Measurements from ENCODE around the gene MCM6.

MCM6 gene

GRCh38 chr2:135862718-135863117 lies 13.5 kb downstream of the MCM6 start:
- no peak for DNase-seq (ENCODE audit: low read depth)

DNA sequence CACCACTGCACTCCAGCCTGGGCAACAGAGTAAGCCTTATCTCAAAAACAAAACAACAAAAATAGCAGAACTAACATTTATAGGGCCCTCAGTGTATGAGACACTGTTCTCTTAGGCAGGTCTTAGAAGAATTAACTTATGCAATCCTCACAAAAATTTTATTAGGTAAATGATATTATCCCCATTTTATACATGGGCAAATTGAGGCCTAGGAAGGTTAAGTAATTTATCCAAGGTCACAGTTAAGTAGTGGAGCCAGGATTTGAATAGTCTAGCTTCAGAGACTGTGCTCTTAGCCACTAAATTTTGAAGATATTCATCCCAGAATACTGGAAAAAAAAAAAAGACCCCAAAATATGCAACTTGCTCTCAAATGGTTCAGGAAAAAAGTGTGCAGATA lies 22.8 kb downstream of the MCM6 start:
- no peak for DNase-seq (ENCODE audit: low read depth)

- peak; percentile 27 for DNase-seq (ENCODE audit: low read depth)
Measured at GRCh38 chr2:135851858-135852257, 24.4 kb downstream of the MCM6 start.

- DNase-seq (ENCODE audit: low read depth) = peak; percentile 16
Measured at GRCh38 chr2:135850892-135851668, 25.2 kb downstream of the MCM6 start.

DNA sequence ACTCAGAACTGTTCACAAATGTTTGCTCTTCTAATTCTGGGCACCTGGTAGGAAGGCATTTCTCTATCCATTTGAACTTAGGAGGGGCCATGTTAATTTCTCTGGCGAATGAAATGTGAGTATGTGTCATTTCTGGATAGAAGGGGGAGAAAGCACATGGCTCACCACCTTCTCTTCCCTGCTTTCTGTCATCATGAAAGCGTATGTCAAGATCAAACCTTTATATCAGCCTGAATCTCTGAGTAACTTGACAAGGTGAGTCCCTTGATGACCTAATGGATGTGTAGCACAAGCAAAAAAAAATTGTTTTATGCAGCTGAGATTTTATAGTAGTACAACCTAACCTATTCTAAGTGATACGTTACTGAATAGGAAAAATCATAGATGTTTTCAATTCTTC lies 27.2 kb downstream of the MCM6 start:
- DNase-seq (ENCODE audit: low read depth) = no peak

DNA sequence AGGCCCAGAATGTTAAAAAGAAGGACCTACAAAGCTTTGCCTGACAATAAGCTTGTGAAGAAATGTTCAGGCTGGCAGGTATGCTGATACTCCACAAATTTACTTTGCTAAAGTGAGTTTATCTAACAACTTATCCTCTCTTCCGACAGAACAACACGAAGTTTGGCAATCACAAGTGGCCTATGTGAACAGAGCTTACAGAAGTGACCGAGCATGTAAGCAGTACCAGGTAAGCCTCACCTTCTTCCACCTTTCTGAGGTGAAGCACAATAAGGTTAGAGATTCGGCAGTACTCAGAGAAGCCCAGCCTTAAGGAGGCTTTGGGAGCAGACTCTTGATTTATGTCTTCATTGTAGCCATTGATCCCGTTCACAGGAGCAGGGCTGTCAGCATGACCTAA lies 30.2 kb downstream of the MCM6 start:
- DNase-seq (ENCODE audit: low read depth) = no peak

- no peak for DNase-seq (ENCODE audit: low read depth)
Measured at GRCh38 chr2:135845257-135845656, 31.0 kb downstream of the MCM6 start.

DNA sequence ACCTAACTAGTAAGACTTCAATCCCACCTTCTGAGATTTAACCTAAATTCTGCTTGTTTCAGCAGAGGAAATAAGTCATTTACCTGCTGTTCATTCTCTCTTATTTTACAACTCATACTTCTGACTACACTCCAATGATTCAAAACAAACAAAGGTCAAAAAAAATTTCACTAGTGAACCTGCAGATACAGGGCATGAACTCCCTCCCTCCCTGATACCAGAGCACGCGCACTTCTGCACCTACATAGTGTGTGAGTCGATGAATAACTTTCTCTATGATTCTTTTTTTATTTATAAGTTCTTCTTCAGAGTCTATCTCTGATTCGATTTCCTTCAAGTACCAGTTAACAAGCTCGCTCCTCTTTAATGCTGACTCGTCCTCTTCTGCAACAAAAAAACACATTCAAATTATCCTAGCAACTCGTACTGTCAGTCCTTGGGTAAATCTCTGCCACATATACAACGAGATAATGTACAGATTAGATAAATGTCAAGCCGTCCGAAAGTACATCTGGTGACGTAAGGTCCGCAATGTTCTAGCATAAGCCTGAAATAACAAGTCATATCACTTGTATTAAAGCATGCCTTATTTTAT lies 31.8 kb downstream of the MCM6 start:
- no peak for DNase-seq (ENCODE audit: low read depth)

- peak; percentile 35 for DNase-seq (ENCODE audit: low read depth)
Measured at GRCh38 chr2:135843671-135844070, 32.6 kb downstream of the MCM6 start.

DNA sequence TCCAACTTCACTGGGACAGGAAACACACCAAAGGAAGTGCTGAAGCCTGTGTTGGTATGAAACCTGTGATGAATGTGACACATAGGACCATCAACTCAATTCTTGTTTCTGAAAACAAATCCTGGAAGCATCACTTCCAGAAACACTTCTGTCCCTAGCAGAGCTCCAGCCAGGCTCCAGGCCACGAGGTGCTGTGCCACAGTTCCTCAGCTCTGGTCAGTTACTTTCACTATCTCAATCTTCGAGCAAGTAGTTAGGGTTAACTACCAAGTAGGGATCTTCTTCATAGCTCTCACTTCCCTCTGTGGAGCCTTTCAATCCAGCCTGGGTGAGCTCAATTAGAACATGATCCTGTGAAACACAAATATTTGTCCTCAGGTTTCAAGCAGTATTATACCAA lies 35.6 kb downstream of the MCM6 start:
- DNase-seq (ENCODE audit: low read depth) = peak; percentile 46

DNA sequence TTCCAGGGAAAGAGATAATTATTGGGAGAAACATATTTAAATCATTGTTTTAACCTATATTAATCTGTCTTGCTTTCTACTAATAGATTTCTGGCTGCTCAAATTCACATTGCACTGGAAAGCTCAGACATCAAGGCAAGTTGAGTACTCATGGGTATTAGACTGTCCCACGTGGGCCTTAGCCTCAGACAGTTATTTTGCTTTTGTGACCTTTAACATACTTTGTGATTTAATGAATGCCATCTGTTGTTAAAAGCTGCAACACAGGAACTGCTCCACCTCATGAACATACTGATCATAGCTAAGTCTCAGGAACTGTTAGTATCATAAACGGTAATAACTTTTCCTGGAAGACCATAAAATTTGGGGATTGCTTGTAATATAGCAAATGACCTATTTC lies 36.5 kb downstream of the MCM6 start:
- DNase-seq (ENCODE audit: low read depth) = peak; percentile 93

- DNase-seq (ENCODE audit: low read depth) = no peak
Measured at GRCh38 chr2:135838502-135838901, 37.7 kb downstream of the MCM6 start.

GRCh38 chr2:135836596-135837270 lies 39.5 kb downstream of the MCM6 start, which contains the start of gene LCT:
Gene LCT (minus strand): TSS chr2:135837184. CDS start chr2:135837169, 15 bp downstream.
- no peak for DNase-seq (ENCODE audit: low read depth)

- DNase-seq (ENCODE audit: low read depth) = no peak
Measured at GRCh38 chr2:135832891-135833290, 43.4 kb downstream of the MCM6 start.

- no peak for DNase-seq (ENCODE audit: low read depth)
Measured at GRCh38 chr2:135831180-135831812, 44.9 kb downstream of the MCM6 start.

GRCh38 chr2:135829378-135830135 lies 46.7 kb downstream of the MCM6 start:
- no peak for DNase-seq (ENCODE audit: low read depth)

DNA sequence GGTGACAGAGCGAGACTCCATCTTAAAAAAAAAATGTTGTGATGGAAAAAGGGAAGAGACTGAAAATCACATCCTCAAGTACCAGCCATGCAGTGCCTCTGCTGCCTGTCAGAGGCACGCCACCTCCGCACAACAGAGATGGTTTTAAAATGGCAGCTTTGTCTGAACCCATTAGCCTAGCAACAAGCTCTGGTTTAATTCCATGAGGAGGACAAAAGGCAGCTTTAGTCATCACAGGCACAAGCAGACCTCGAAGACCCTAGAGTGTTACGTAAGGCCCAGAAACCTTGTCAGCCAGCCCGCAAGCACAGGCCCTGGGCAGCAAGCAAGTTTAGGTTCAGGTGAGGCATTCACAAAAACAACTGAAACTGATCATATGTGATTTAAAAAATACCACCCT lies 49.7 kb downstream of the MCM6 start:
- DNase-seq (ENCODE audit: low read depth) = no peak

DNA sequence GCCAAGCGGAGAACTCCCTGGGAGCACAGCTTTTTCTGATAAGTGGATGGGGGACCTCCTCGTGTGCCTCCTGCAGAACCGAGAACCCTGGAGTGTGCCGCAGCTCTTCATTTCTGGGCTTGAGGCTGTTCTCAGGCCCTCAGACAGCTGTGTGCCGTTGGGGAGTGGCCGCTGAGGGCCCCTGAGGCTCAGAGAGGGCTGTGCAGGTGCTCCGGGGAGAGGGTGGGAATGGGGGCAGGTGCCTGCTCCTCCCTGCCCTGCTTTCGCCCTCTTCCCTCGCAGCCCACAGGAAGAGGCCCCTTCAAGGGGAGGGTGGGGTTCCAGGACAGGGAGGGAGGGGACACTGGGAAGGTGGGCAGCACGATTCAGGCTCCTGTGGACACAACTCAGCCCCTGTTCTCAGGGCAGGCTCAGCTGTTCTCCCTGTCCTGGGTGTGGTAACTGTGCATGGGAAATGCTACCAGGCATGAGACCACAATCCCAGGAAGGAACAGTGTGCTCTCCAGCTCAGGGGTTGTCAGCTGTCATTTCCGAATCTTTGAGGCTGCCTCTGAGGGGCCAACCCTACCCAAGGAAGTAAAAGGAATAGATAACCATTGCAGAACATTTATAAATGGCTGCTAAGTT lies 50.6 kb downstream of the MCM6 start:
- DNase-seq (ENCODE audit: low read depth) = no peak

GRCh38 chr2:135825131-135825530 lies 51.1 kb downstream of the MCM6 start:
- no peak for DNase-seq (ENCODE audit: low read depth)

DNA sequence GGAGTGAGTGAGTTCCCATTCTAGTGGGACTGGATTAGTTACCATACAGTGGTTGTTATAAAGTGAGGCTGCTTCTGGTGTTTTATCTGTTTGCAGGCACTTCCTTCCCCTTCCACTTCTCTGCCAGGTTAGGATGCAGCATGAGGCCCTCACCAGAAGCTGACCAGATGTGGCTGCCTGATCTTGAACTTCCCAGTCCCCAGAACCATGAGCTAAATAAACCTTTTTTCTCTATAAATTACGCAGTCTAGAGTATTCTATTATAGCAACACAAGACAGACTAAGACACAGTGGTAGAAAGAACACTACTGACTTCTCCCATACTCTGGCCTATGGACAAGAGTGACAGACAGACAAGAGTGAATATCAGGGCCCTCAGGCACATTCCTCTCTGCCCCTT lies 53.4 kb downstream of the MCM6 start:
- no peak for DNase-seq (ENCODE audit: low read depth)

DNA sequence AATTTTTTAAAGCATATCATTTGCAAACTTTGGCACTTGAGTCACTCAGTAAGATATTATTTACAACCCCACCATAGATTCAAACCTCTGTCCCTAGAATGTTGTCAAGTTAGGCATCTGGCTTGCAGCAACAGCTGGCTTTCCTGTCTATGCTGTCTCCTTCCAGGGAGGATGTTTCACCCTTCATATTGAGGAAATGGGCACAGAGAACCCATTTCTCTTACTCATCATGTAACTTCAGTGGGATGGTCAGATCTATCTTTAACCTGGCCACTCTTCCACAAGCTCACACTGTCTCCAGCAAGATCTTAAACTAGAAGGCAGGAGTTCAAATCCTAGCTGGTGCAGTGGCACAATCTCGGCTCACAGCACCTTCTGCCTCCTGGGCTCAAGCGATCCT lies 55.1 kb downstream of the MCM6 start:
- DNase-seq (ENCODE audit: low read depth) = no peak
